Fibroblast of lung (primary cell): ENCODE data around the gene CDC123.

ENCODE experiments used
- EZH2 ChIP-seq: IDR thresholded peaks from 2 replicates; pipeline ENCODE4 v1.5.1; 2012; ENCODE audit warnings: low read length, control low read depth, mild to moderate bottlenecking; ENCODE audit errors: missing control alignments
- TF ChIP-seq, protein P1 (sequence below), 2 donors: IDR thresholded peaks in 1 of 2; conservative IDR thresholded peaks in 1 of 2; 1 replicate in 1 of 2; 2 replicates in 1 of 2; pipeline ENCODE4 v1.5.1; 2011 to 2012; ENCODE audit warnings: low read length in 2 of 2, control low read depth in 1 of 2, inconsistent platforms in 1 of 2, low read depth in 1 of 2, mild to moderate bottlenecking in 1 of 2

DNA sequence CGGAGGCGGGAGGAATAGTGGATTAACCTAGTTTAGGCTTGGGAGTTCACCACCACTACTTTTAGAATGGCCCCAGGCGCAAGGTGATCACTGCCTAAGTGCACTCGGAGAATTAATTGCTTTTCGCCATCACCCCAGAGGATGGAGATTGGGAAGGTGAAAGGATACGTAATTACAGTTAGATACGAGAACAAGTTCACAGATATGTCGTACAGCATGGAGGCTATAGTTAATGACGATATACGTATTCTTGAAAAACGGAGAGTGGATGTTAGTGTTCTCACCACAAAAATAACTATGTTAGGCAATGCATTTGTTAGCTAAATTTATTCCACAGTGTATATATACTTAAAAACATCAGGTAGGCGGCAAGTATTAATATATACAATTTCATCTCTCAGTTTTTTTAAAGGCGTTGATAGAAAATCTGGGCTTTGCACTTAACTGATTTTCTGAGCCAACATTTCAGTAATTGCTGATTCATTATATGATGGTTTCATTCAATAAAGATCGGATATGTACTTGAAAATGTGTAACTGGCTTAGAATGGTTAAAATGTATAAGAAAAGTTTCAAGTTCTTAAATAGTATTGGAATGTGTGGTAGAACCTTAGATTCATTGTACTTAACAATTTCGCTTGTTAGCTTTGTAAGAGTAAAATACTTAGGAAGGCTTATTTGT is 683 bp downstream of the CDC123 start:
- TF ChIP-seq, protein P1, sequence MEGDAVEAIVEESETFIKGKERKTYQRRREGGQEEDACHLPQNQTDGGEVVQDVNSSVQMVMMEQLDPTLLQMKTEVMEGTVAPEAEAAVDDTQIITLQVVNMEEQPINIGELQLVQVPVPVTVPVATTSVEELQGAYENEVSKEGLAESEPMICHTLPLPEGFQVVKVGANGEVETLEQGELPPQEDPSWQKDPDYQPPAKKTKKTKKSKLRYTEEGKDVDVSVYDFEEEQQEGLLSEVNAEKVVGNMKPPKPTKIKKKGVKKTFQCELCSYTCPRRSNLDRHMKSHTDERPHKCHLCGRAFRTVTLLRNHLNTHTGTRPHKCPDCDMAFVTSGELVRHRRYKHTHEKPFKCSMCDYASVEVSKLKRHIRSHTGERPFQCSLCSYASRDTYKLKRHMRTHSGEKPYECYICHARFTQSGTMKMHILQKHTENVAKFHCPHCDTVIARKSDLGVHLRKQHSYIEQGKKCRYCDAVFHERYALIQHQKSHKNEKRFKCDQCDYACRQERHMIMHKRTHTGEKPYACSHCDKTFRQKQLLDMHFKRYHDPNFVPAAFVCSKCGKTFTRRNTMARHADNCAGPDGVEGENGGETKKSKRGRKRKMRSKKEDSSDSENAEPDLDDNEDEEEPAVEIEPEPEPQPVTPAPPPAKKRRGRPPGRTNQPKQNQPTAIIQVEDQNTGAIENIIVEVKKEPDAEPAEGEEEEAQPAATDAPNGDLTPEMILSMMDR (conservative IDR thresholded peaks at IDR 0.05 in 1 of 2, IDR thresholded peaks at IDR 0.05 in 1 of 2; ENCODE audit: low read depth in 1 of 2, low read length in 2 of 2), result no peak
- TF ChIP-seq EZH2, result no peak
